ENCODE results near the gene RNF213. TPM values are rescaled to one million over a fixed set of nuclear protein-coding genes. Genes with fewer than 3 reads are reported as not detected.

Gene RNF213
- total RNA-seq, 1 experiment from 2014 or later = 70.5 TPM

- TF ChIP-seq ESRRA (CRISPR knock-in tag; IDR thresholded peaks at IDR 0.05; ENCODE audit: borderline replicate concordance) = peak; percentile 86; the same call in 1 of the 2 replicates
- TF ChIP-seq ZNF219 (CRISPR knock-in tag; IDR thresholded peaks at IDR 0.05; ENCODE audit: borderline replicate concordance) = no peak
- TF ChIP-seq, protein P1, sequence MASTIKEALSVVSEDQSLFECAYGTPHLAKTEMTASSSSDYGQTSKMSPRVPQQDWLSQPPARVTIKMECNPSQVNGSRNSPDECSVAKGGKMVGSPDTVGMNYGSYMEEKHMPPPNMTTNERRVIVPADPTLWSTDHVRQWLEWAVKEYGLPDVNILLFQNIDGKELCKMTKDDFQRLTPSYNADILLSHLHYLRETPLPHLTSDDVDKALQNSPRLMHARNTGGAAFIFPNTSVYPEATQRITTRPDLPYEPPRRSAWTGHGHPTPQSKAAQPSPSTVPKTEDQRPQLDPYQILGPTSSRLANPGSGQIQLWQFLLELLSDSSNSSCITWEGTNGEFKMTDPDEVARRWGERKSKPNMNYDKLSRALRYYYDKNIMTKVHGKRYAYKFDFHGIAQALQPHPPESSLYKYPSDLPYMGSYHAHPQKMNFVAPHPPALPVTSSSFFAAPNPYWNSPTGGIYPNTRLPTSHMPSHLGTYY (CRISPR knock-in tag; IDR thresholded peaks at IDR 0.05) = no peak
- TF ChIP-seq PRDM15 (CRISPR knock-in tag; IDR thresholded peaks at IDR 0.05) = no peak
- TF ChIP-seq ZNF671 (CRISPR knock-in tag; IDR thresholded peaks at IDR 0.05) = no peak
- TF ChIP-seq NFYB (CRISPR knock-in tag; conservative IDR thresholded peaks at IDR 0.05; ENCODE audit: low read depth) = peak; percentile 42; the same call in 1 of the 2 replicates
- no peak for TF ChIP-seq OVOL2 (CRISPR knock-in tag; IDR thresholded peaks at IDR 0.05; ENCODE audit: borderline replicate concordance)
- TF ChIP-seq ATF2 (CRISPR knock-in tag; IDR thresholded peaks at IDR 0.05; ENCODE audit: borderline replicate concordance, low read depth) = peak; percentile 63; the same call in 1 of the 2 replicates
- TF ChIP-seq CREM (CRISPR knock-in tag; IDR thresholded peaks at IDR 0.05) = peak; percentile 79; the same call in 1 of the 2 replicates
- no peak for TF ChIP-seq JAZF1 (CRISPR knock-in tag; IDR thresholded peaks at IDR 0.05)
- TF ChIP-seq, protein P2, sequence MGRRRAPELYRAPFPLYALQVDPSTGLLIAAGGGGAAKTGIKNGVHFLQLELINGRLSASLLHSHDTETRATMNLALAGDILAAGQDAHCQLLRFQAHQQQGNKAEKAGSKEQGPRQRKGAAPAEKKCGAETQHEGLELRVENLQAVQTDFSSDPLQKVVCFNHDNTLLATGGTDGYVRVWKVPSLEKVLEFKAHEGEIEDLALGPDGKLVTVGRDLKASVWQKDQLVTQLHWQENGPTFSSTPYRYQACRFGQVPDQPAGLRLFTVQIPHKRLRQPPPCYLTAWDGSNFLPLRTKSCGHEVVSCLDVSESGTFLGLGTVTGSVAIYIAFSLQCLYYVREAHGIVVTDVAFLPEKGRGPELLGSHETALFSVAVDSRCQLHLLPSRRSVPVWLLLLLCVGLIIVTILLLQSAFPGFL (CRISPR knock-in tag; IDR thresholded peaks at IDR 0.05; ENCODE audit: borderline replicate concordance) = peak; percentile 80
- TF ChIP-seq, protein P3, sequence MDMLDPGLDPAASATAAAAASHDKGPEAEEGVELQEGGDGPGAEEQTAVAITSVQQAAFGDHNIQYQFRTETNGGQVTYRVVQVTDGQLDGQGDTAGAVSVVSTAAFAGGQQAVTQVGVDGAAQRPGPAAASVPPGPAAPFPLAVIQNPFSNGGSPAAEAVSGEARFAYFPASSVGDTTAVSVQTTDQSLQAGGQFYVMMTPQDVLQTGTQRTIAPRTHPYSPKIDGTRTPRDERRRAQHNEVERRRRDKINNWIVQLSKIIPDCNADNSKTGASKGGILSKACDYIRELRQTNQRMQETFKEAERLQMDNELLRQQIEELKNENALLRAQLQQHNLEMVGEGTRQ (CRISPR knock-in tag; IDR thresholded peaks at IDR 0.05) = no peak
- TF ChIP-seq JUN (CRISPR knock-in tag; IDR thresholded peaks at IDR 0.05) = peak; percentile 85; the same call in 1 of the 2 replicates
- TF ChIP-seq GRHL2 (CRISPR knock-in tag; IDR thresholded peaks at IDR 0.05; ENCODE audit: insufficient replicate concordance, severe bottlenecking) = no peak
- TF ChIP-seq ZBTB21 (CRISPR knock-in tag; IDR thresholded peaks at IDR 0.05; ENCODE audit: borderline replicate concordance) = peak; percentile 75; the same call in 1 of the 2 replicates
- TF ChIP-seq SMAD3 (CRISPR knock-in tag; IDR thresholded peaks at IDR 0.05; ENCODE audit: borderline replicate concordance) = peak; percentile 96
- TF ChIP-seq, protein P4, sequence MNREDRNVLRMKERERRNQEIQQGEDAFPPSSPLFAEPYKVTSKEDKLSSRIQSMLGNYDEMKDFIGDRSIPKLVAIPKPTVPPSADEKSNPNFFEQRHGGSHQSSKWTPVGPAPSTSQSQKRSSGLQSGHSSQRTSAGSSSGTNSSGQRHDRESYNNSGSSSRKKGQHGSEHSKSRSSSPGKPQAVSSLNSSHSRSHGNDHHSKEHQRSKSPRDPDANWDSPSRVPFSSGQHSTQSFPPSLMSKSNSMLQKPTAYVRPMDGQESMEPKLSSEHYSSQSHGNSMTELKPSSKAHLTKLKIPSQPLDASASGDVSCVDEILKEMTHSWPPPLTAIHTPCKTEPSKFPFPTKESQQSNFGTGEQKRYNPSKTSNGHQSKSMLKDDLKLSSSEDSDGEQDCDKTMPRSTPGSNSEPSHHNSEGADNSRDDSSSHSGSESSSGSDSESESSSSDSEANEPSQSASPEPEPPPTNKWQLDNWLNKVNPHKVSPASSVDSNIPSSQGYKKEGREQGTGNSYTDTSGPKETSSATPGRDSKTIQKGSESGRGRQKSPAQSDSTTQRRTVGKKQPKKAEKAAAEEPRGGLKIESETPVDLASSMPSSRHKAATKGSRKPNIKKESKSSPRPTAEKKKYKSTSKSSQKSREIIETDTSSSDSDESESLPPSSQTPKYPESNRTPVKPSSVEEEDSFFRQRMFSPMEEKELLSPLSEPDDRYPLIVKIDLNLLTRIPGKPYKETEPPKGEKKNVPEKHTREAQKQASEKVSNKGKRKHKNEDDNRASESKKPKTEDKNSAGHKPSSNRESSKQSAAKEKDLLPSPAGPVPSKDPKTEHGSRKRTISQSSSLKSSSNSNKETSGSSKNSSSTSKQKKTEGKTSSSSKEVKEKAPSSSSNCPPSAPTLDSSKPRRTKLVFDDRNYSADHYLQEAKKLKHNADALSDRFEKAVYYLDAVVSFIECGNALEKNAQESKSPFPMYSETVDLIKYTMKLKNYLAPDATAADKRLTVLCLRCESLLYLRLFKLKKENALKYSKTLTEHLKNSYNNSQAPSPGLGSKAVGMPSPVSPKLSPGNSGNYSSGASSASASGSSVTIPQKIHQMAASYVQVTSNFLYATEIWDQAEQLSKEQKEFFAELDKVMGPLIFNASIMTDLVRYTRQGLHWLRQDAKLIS (CRISPR knock-in tag; IDR thresholded peaks at IDR 0.05; ENCODE audit: borderline replicate concordance) = no peak
- TF ChIP-seq SP1 (CRISPR knock-in tag; conservative IDR thresholded peaks at IDR 0.05) = peak; percentile 64
- TF ChIP-seq, protein P5, sequence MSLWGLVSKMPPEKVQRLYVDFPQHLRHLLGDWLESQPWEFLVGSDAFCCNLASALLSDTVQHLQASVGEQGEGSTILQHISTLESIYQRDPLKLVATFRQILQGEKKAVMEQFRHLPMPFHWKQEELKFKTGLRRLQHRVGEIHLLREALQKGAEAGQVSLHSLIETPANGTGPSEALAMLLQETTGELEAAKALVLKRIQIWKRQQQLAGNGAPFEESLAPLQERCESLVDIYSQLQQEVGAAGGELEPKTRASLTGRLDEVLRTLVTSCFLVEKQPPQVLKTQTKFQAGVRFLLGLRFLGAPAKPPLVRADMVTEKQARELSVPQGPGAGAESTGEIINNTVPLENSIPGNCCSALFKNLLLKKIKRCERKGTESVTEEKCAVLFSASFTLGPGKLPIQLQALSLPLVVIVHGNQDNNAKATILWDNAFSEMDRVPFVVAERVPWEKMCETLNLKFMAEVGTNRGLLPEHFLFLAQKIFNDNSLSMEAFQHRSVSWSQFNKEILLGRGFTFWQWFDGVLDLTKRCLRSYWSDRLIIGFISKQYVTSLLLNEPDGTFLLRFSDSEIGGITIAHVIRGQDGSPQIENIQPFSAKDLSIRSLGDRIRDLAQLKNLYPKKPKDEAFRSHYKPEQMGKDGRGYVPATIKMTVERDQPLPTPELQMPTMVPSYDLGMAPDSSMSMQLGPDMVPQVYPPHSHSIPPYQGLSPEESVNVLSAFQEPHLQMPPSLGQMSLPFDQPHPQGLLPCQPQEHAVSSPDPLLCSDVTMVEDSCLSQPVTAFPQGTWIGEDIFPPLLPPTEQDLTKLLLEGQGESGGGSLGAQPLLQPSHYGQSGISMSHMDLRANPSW (CRISPR knock-in tag; conservative IDR thresholded peaks at IDR 0.05; ENCODE audit: low read depth) = no peak
Observed at GRCh38 chr17:80441133-80441578, 180.5 kb downstream of the RNF213 start (continued).

Data from WTC11 (cell line).